ENCODE measurements around the gene NR1I2.

DNA sequence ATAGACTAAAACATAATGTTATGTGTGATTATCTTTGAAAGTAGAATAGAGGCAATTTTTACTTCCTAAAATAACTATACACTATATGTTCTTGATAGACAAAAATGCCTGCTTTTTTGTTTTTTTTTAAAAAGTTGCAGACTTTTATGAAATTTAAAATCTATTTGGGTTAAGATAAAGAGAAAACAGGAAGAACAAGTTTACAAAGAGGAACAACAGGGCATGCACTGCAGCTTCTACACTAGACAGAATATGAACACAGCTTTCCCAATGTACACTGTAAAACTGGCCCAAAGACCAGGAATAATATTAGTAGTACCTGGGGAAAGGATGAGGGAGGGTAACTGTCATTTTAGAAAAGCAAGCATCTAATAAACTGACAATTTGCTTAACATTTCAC is 53.7 kb downstream of the NR1I2 start:
- TF ChIP-seq CTCF (conservative IDR thresholded peaks at IDR 0.05; ENCODE audit: low read length) (no peak), EZH2phosphoT487 (IDR thresholded peaks at IDR 0.05; ENCODE audit: borderline replicate concordance) (no peak)
